ENCODE results near the gene CD300LB.

DNA sequence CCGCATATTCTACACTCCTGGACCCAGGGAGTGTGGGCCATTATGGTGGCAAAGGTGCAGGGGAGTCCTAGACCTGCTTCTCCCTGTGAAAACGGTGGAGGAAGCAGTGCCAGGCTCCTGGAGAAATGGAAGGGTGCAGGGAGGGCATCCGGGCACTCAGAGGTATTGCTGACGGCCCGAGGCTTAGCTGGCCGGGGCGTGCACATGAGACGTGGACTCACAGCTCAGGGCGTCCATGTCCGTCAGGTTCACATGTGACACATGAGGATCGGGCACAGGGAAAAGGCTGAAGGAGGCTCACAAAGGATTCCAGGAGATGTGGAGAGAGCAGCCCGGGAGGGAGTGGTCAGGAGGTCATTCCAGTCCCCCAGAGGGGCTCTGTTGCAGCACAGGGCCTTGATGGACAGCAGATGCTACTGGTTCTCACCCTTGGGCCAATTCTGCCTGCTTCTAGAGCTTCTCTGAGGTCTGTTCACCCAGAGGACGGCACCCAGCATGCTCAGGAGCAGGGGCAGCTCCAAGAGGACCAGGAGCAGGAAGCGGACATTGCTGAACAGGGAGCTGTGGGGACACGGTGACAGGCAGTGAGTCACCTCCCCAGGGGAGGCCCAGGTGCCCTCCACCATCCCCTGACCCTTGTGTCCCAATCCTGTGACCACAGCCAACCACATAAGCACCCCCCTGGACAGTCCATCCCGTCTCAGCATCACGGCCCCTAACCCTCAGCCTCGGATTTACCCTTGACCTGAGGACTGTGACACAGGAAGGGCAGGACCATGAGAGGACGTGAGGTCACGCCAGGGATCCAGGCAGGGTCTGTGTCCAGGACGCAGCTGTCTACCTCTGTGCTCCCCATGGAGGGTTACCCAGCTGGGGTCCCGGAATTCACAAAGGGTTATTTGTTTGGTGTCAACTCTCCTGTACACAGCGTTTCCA is 10.2 kb upstream of the CD300LB start:
- TF ChIP-seq, protein P1, sequence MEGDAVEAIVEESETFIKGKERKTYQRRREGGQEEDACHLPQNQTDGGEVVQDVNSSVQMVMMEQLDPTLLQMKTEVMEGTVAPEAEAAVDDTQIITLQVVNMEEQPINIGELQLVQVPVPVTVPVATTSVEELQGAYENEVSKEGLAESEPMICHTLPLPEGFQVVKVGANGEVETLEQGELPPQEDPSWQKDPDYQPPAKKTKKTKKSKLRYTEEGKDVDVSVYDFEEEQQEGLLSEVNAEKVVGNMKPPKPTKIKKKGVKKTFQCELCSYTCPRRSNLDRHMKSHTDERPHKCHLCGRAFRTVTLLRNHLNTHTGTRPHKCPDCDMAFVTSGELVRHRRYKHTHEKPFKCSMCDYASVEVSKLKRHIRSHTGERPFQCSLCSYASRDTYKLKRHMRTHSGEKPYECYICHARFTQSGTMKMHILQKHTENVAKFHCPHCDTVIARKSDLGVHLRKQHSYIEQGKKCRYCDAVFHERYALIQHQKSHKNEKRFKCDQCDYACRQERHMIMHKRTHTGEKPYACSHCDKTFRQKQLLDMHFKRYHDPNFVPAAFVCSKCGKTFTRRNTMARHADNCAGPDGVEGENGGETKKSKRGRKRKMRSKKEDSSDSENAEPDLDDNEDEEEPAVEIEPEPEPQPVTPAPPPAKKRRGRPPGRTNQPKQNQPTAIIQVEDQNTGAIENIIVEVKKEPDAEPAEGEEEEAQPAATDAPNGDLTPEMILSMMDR (IDR thresholded peaks at IDR 0.05 in 4 of 5, conservative IDR thresholded peaks at IDR 0.05 in 1 of 5) = no peak
- TF ChIP-seq POLR2A (IDR thresholded peaks at IDR 0.05) = no peak
